Frontal cortex (tissue), 4 donors: ENCODE results near the gene LHX1. TPM values are rescaled to one million over a fixed set of nuclear protein-coding genes. Genes with fewer than 3 reads are reported as not detected.

Source experiments
- DNase-seq, 2 donors: peaks; one replicate each; pipeline ENCODE4 v3.0.0; 2012; ENCODE audit warnings: low spot score in 2 of 2
- FAIRE-seq: peaks from 2 replicates; lab custom pipeline; 2012; peaks lifted over from hg19 to GRCh38; lab: Jason Lieb, UNC
- total RNA-seq: library from RNA; depleted of rRNA; stranded (reverse); fragments of >200 nt; gene quantifications from one replicate; pipeline ENCODE4 v1.2.3, GENCODE V29; 2014
- donor health status: control.
- donor health status: control.
- donor health status: control.

LHX1 gene
- total RNA-seq, 1 donor from 2014 or later = under 0.01 TPM

- FAIRE-seq (no peak), DNase-seq (no peak)
These were observed 16.0 kb upstream of the LHX1 start for GRCh38 chr17:36921095-36921851.

- FAIRE-seq (no peak), DNase-seq (no peak)
These were observed 15.1 kb upstream of the LHX1 start for GRCh38 chr17:36922175-36922574.

- no peak for FAIRE-seq
- no peak for DNase-seq
These were observed 13.5 kb upstream of the LHX1 start for GRCh38 chr17:36923814-36924221.

DNA sequence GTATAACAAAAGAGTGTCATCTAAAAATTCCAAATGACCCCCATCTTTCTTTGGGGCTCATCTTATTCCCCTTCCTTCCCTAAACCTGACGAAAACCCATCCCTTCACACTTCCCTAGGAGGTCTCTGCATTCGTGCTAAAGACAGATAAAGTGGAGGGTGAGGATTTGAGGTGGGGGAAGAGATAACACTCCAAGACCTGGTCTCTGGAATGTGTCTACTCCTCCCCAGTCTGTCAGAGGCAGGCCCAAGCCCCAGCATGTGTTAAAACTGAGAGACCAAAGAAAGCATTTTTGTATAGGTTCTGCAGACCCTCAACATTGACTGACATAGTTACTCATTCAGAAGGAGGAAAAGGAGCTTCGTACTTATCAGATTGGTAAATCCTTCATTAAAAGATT is 11.0 kb upstream of the LHX1 start:
- no peak for DNase-seq
- no peak for FAIRE-seq

- DNase-seq (no peak), FAIRE-seq (no peak)
These were observed 10.6 kb upstream of the LHX1 start for GRCh38 chr17:36926701-36927100.

- no peak for FAIRE-seq
- no peak for DNase-seq
These were observed 8.6 kb upstream of the LHX1 start for GRCh38 chr17:36928471-36929345.

- DNase-seq (no peak), FAIRE-seq (no peak)
These were observed 7.3 kb upstream of the LHX1 start for GRCh38 chr17:36929851-36930582.

DNA sequence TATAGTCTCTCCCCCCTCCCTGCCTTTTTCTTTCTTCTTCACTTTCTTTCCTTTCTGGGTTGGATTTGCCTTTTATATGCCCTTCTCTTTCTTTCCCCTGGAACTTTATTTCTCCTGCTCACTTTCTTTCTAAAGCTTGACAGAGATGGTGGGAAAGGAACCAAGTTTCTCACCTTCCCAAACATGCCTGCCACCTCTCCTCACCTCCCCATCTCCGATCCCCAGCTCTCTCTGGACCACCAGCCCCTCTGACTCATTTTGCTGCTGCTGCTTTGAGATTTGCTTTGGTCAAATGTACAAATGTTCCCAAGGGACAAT is 6.7 kb upstream of the LHX1 start:
- peak in 1 of 2 donors; percentile 19 for DNase-seq

DNA sequence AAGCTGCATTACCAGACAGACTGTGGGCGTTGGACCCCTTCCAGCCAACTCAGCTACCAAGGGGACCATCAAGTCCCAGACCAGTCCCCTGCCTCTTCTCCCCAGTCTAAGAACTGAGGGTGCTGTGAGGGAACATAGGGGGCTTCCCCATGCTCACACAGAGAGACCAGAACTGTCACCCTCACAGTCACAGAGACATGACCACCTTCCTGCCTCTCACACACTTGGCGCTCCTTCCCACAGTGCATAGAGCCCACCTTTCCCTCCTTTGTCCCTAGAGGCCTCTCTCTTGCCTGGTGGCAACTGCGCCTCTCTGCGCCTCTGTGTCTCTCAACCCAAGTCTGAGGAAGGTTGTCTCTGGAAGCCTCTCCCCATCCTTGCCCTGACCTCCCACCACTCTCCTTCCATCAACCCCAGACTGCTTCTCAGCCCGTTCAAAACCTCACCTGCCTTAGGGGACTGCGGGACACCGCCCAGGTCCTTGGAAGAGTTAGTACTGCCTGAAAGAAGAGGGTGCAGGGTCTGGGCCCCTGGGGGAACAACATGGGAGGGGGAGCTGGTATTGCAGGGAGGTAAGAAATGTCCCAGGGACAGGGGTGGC is 6.1 kb upstream of the LHX1 start:
- FAIRE-seq = no peak

More for the DNA sequence above, 6.7 kb upstream of the LHX1 start:
- FAIRE-seq = no peak

DNA sequence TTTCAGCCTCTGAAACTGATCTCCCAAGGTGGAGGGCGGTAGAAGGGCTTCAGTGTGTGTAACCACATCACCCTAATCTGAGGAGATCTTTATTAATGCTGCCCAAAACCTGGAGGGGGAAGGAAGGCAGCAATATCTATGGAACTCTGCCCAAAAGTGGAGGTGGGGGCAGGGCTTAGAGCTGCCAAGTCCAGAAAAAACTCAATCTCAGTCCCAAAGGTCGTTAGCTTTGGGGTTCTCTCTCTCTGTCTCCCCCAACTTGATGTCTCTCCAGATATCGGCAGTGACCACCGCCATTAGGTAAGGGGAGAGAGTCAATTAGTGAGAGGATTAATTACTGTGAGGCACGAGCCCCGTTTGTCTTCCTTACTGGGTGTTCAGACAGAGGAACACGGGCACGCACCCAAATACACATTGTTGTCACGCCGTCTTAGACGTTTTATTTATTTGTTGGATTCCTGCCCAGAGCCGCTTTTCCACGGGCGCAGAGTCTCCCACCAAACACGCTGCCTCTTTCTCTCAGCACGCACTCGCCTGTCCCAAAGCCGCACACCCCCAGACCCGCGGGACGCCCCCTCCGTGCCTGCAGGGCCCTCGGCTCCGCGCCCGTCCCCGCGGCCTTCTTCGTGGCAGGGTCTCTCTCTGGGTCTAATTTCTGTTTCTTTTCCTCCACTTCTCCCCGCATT is 5.4 kb upstream of the LHX1 start:
- DNase-seq = peak in 1 of 2 donors; percentile 34
- FAIRE-seq = no peak

More for the DNA sequence above, 6.1 kb upstream of the LHX1 start:
- DNase-seq = peak in 1 of 2 donors; percentile 26

- no peak for FAIRE-seq
These were observed 4.9 kb upstream of the LHX1 start for GRCh38 chr17:36932383-36932693.

DNA sequence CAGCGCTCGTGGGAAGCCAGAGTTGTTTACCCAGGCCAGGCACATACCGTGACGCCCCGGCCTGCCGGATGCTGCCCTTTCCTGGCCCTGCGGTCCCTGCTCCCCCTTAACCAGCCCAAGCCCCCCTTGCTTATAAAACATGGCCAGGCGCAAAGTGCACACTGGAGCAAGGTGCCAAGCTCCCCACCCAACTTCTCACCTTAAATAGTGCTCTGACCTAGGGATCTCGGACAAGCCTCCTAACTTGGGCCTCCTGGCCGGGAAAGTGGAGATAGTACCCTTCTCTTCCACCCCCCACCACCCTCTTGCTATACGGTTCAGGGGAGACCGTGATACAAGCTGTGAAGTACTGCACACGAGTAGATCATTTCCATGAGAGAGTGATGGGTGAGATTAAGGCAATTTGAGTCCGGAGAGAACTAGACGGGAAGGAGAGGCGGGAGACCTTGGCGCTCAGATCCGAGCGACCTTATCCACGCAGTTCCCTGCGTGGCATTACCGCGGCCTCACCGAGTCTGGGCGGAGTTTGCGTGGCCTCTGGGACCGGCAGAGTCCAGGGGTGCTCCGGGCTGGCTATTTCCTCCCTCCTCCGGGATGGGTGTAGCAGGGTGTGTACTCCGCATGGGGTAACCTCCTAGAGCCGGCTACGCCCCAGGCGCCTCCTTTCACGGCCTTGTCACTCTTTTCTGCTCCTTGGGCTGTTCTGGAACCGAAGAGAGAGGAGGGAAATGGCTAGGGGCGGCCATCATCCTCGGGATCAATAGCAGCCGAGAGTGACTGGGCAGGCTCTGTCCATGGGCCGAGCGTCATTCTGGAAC is 4.4 kb upstream of the LHX1 start:
- FAIRE-seq (no peak), DNase-seq (peak in 1 of 2 donors; percentile 47)

More at GRCh38 chr17:36932383-36932693, 4.9 kb upstream of the LHX1 start:
- DNase-seq = no peak

DNA sequence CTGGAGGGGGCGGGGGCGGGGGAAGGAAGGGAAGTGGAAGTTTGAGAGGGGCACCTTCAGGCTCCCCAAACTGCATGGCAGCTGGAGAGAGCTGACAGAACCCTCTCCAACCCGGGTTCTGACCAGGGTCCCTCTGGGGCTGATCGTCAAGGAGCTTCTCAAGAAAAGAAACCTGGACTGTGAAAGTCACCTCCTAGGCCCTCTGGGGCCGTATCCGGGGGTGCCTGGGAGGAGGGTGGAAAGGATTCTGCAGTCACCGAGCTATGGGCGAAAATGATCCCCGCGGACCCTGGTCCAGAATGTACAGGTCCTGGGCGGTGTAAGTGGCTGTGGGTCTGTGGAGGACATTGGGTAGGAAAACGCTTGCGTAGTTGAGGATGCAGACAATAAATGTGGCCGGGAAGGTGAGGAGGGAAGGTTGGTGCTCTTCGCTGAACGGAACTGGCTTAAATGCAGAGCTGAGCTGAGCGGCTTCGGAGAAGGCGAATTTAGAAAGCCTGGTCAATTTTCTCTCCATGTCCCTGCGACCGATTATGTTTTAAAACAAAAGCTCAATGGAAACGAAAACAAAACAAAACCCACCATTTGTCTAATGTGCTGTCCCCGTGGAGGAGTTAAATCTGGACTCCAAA is 3.6 kb upstream of the LHX1 start:
- DNase-seq = peak in 1 of 2 donors; percentile 22
- no peak for FAIRE-seq

GRCh38 chr17:36934144-36934691 is 3.1 kb upstream of the LHX1 start:
- peak in 1 of 2 donors; percentile 31 for DNase-seq
- FAIRE-seq = no peak

- FAIRE-seq (no peak), DNase-seq (peak in 1 of 2 donors; percentile 46)
These were observed 2.3 kb upstream of the LHX1 start for GRCh38 chr17:36934692-36935630.

- DNase-seq (peak in 1 of 2 donors; percentile 39), FAIRE-seq (no peak)
These were observed 1.4 kb upstream of the LHX1 start for GRCh38 chr17:36935671-36936454.
